HEK293 (cell line): Measurements from ENCODE around the gene CREBRF.

Source experiments
- EGR2 ChIP-seq: fragments of 450-650 bp; formaldehyde crosslinking; IDR thresholded peaks from 2 replicates; pipeline ENCODE4 v1.5.1; 2016; ENCODE audit warnings: low read depth, missing biosample characterization, missing genetic modification characterization
- IKZF3 ChIP-seq: fragments of 450-650 bp; IDR thresholded peaks from 2 replicates; pipeline ENCODE4 v1.5.0; 2018; ENCODE audit warnings: missing biosample characterization, mild to moderate bottlenecking, missing genetic modification characterization, moderate library complexity
- MEIS1 ChIP-seq: sonication (generic); formaldehyde crosslinking; IDR thresholded peaks from 2 replicates; pipeline ENCODE4 v1.8.1; 2022; ENCODE audit warnings: missing genetic modification reagents, mild to moderate bottlenecking, borderline replicate concordance
- MZF1 ChIP-seq: fragments of 450-650 bp; formaldehyde crosslinking; IDR thresholded peaks from 2 replicates; pipeline ENCODE4 v1.5.1; 2017; ENCODE audit warnings: missing biosample characterization, missing genetic modification characterization, borderline replicate concordance
- SALL2 ChIP-seq: fragments of 450-650 bp; formaldehyde crosslinking; IDR thresholded peaks from 2 replicates; pipeline ENCODE4 v1.5.0; 2017; ENCODE audit warnings: missing biosample characterization, mild to moderate bottlenecking, missing genetic modification characterization, borderline replicate concordance
- SCRT2 ChIP-seq: fragments of 450-650 bp; formaldehyde crosslinking; IDR thresholded peaks from 2 replicates; pipeline ENCODE4 v1.5.1; 2016; ENCODE audit warnings: missing biosample characterization, missing genetic modification characterization
- ZBTB1 ChIP-seq: fragments of 450-650 bp; formaldehyde crosslinking; IDR thresholded peaks from 2 replicates; pipeline ENCODE4 v1.5.1; 2016; ENCODE audit warnings: missing biosample characterization, missing genetic modification characterization
- ZBTB20 ChIP-seq: fragments of 450-650 bp; formaldehyde crosslinking; IDR thresholded peaks from 2 replicates; pipeline ENCODE4 v1.5.1; 2016; ENCODE audit warnings: missing biosample characterization, missing genetic modification characterization
- ZFP41 ChIP-seq: fragments of 450-650 bp; formaldehyde crosslinking; IDR thresholded peaks from 2 replicates; pipeline ENCODE4 v1.5.1; 2016; ENCODE audit warnings: missing biosample characterization, missing genetic modification characterization, borderline replicate concordance
- ZNF354C ChIP-seq: fragments of 450-650 bp; formaldehyde crosslinking; IDR thresholded peaks from 2 replicates; pipeline ENCODE4 v1.5.1; 2016; ENCODE audit warnings: missing biosample characterization, missing genetic modification characterization, low read depth, borderline replicate concordance
- ZNF391 ChIP-seq: fragments of 450-650 bp; formaldehyde crosslinking; IDR thresholded peaks from 2 replicates; pipeline ENCODE4 v1.5.1; 2016; ENCODE audit warnings: low read depth, missing biosample characterization, missing genetic modification characterization, borderline replicate concordance
- ZNF423 ChIP-seq: fragments of 450-650 bp; formaldehyde crosslinking; IDR thresholded peaks from 2 replicates; pipeline ENCODE4 v1.5.1; 2016; ENCODE audit warnings: missing biosample characterization, missing genetic modification characterization
- ZNF48 ChIP-seq: fragments of 450-650 bp; formaldehyde crosslinking; IDR thresholded peaks from 2 replicates; pipeline ENCODE4 v1.5.1; 2016; ENCODE audit warnings: missing biosample characterization, missing genetic modification characterization
- ZNF629 ChIP-seq: fragments of 450-650 bp; formaldehyde crosslinking; IDR thresholded peaks from 2 replicates; pipeline ENCODE4 v1.5.1; 2017; ENCODE audit warnings: missing biosample characterization, missing genetic modification characterization
- ZNF654 ChIP-seq: fragments of 450-650 bp; formaldehyde crosslinking; IDR thresholded peaks from 2 replicates; pipeline ENCODE4 v1.5.1; 2016; ENCODE audit warnings: low read depth, missing biosample characterization, missing genetic modification characterization
- ZNF677 ChIP-seq: fragments of 450-650 bp; IDR thresholded peaks from 2 replicates; pipeline ENCODE4 v1.5.0; 2018; ENCODE audit warnings: missing biosample characterization, mild to moderate bottlenecking, missing genetic modification characterization, moderate library complexity
- ZNF768 ChIP-seq: fragments of 450-650 bp; formaldehyde crosslinking; IDR thresholded peaks from 2 replicates; pipeline ENCODE4 v1.5.1; 2018; ENCODE audit warnings: missing biosample characterization, mild to moderate bottlenecking, missing genetic modification characterization
- ZNF776 ChIP-seq: fragments of 450-650 bp; formaldehyde crosslinking; IDR thresholded peaks from 2 replicates; pipeline ENCODE4 v1.5.0; 2017; ENCODE audit warnings: missing biosample characterization, missing genetic modification characterization, borderline replicate concordance
- ZXDB ChIP-seq: fragments of 450-650 bp; formaldehyde crosslinking; IDR thresholded peaks from 2 replicates; pipeline ENCODE4 v1.5.1; 2016; ENCODE audit warnings: missing biosample characterization, missing genetic modification characterization
- TF ChIP-seq, protein P1 (sequence below): fragments of 450-650 bp; formaldehyde crosslinking; IDR thresholded peaks from 2 replicates; pipeline ENCODE4 v1.5.1; 2016; ENCODE audit warnings: missing biosample characterization, missing genetic modification characterization, borderline replicate concordance
- TF ChIP-seq, protein P2 (sequence below): fragments of 450-650 bp; formaldehyde crosslinking; IDR thresholded peaks from 2 replicates; pipeline ENCODE4 v1.5.1; 2016; ENCODE audit warnings: missing biosample characterization, missing genetic modification characterization, borderline replicate concordance
- TF ChIP-seq, protein P3 (sequence below): fragments of 450-650 bp; formaldehyde crosslinking; IDR thresholded peaks from 2 replicates; pipeline ENCODE4 v1.5.1; 2016; ENCODE audit warnings: missing biosample characterization, missing genetic modification characterization
- TF ChIP-seq, protein P4 (sequence below): fragments of 450-650 bp; IDR thresholded peaks from 2 replicates; pipeline ENCODE4 v1.5.1; 2018; ENCODE audit warnings: missing biosample characterization, missing genetic modification characterization
- TF ChIP-seq, protein P5 (sequence below): fragments of 450-650 bp; formaldehyde crosslinking; IDR thresholded peaks from 2 replicates; pipeline ENCODE4 v1.5.0; 2017; ENCODE audit warnings: missing biosample characterization, missing genetic modification characterization, borderline replicate concordance
- TF ChIP-seq, protein P6 (sequence below): fragments of 450-650 bp; formaldehyde crosslinking; IDR thresholded peaks from 2 replicates; pipeline ENCODE4 v1.5.1; 2016; ENCODE audit warnings: missing biosample characterization, missing genetic modification characterization

CREBRF gene

DNA sequence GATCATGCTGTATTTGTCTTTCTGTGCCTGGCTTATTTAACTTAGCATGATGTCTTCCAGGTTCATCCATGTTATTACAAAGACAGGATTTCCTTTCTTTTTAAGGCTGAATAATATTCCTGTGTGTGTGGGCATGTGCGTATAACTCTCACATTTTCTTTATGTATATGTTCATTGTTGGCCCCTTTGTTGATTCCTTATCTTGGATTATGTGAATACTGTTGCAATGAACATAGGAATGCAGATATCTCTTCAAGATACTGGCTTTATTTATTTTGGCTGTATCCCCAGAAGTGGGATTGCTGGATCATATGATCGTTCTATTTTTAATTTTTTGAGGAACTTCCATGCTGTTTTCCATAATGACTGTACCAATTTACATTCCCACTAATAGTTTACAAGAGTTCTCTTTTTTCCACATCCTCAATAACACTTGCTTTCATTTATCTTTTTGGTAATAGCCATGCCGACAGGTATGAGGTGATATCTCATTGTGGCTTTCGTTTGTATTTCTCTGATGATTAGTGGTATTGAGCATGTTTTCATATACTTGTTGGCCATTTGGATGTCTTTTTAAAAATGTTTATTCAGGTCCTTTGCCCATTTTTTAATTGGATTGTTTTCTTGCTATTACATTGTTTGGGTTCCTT, 38.0 kb downstream of the CREBRF start (continued):
- TF ChIP-seq, protein P1, sequence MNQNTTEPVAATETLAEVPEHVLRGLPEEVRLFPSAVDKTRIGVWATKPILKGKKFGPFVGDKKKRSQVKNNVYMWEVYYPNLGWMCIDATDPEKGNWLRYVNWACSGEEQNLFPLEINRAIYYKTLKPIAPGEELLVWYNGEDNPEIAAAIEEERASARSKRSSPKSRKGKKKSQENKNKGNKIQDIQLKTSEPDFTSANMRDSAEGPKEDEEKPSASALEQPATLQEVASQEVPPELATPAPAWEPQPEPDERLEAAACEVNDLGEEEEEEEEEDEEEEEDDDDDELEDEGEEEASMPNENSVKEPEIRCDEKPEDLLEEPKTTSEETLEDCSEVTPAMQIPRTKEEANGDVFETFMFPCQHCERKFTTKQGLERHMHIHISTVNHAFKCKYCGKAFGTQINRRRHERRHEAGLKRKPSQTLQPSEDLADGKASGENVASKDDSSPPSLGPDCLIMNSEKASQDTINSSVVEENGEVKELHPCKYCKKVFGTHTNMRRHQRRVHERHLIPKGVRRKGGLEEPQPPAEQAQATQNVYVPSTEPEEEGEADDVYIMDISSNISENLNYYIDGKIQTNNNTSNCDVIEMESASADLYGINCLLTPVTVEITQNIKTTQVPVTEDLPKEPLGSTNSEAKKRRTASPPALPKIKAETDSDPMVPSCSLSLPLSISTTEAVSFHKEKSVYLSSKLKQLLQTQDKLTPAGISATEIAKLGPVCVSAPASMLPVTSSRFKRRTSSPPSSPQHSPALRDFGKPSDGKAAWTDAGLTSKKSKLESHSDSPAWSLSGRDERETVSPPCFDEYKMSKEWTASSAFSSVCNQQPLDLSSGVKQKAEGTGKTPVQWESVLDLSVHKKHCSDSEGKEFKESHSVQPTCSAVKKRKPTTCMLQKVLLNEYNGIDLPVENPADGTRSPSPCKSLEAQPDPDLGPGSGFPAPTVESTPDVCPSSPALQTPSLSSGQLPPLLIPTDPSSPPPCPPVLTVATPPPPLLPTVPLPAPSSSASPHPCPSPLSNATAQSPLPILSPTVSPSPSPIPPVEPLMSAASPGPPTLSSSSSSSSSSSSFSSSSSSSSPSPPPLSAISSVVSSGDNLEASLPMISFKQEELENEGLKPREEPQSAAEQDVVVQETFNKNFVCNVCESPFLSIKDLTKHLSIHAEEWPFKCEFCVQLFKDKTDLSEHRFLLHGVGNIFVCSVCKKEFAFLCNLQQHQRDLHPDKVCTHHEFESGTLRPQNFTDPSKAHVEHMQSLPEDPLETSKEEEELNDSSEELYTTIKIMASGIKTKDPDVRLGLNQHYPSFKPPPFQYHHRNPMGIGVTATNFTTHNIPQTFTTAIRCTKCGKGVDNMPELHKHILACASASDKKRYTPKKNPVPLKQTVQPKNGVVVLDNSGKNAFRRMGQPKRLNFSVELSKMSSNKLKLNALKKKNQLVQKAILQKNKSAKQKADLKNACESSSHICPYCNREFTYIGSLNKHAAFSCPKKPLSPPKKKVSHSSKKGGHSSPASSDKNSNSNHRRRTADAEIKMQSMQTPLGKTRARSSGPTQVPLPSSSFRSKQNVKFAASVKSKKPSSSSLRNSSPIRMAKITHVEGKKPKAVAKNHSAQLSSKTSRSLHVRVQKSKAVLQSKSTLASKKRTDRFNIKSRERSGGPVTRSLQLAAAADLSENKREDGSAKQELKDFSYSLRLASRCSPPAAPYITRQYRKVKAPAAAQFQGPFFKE = no peak
- TF ChIP-seq, protein P2, sequence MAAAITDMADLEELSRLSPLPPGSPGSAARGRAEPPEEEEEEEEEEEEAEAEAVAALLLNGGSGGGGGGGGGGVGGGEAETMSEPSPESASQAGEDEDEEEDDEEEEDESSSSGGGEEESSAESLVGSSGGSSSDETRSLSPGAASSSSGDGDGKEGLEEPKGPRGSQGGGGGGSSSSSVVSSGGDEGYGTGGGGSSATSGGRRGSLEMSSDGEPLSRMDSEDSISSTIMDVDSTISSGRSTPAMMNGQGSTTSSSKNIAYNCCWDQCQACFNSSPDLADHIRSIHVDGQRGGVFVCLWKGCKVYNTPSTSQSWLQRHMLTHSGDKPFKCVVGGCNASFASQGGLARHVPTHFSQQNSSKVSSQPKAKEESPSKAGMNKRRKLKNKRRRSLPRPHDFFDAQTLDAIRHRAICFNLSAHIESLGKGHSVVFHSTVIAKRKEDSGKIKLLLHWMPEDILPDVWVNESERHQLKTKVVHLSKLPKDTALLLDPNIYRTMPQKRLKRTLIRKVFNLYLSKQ = no peak
- TF ChIP-seq ZNF48 (tag by site-specific recombination) = no peak
- no peak for TF ChIP-seq ZBTB1
- no peak for TF ChIP-seq ZNF391 (tag by site-specific recombination)
- peak; percentile 78 for TF ChIP-seq SCRT2 (tag by site-specific recombination)
- TF ChIP-seq MEIS1 = no peak
- TF ChIP-seq IKZF3 (tag by site-specific recombination) = no peak; the same call in 1 of the 2 replicates
- TF ChIP-seq MZF1 (tag by site-specific recombination) = no peak
- TF ChIP-seq ZNF768 (tag by site-specific recombination) = no peak
- TF ChIP-seq, protein P3, sequence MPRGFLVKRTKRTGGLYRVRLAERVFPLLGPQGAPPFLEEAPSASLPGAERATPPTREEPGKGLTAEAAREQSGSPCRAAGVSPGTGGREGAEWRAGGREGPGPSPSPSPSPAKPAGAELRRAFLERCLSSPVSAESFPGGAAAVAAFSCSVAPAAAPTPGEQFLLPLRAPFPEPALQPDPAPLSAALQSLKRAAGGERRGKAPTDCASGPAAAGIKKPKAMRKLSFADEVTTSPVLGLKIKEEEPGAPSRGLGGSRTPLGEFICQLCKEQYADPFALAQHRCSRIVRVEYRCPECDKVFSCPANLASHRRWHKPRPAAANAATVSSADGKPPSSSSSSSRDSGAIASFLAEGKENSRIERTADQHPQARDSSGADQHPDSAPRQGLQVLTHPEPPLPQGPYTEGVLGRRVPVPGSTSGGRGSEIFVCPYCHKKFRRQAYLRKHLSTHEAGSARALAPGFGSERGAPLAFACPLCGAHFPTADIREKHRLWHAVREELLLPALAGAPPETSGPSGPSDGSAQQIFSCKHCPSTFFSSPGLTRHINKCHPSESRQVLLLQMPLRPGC (tag by site-specific recombination) = no peak; the same call in 1 of the 2 replicates
- TF ChIP-seq ZXDB = 0 out of 2 replicates have a peak, but pooled peaks have one; percentile 54
- no peak for TF ChIP-seq EGR2 (tag by site-specific recombination)
- TF ChIP-seq, protein P4, sequence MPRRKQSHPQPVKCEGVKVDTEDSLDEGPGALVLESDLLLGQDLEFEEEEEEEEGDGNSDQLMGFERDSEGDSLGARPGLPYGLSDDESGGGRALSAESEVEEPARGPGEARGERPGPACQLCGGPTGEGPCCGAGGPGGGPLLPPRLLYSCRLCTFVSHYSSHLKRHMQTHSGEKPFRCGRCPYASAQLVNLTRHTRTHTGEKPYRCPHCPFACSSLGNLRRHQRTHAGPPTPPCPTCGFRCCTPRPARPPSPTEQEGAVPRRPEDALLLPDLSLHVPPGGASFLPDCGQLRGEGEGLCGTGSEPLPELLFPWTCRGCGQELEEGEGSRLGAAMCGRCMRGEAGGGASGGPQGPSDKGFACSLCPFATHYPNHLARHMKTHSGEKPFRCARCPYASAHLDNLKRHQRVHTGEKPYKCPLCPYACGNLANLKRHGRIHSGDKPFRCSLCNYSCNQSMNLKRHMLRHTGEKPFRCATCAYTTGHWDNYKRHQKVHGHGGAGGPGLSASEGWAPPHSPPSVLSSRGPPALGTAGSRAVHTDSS = no peak
- TF ChIP-seq, protein P5, sequence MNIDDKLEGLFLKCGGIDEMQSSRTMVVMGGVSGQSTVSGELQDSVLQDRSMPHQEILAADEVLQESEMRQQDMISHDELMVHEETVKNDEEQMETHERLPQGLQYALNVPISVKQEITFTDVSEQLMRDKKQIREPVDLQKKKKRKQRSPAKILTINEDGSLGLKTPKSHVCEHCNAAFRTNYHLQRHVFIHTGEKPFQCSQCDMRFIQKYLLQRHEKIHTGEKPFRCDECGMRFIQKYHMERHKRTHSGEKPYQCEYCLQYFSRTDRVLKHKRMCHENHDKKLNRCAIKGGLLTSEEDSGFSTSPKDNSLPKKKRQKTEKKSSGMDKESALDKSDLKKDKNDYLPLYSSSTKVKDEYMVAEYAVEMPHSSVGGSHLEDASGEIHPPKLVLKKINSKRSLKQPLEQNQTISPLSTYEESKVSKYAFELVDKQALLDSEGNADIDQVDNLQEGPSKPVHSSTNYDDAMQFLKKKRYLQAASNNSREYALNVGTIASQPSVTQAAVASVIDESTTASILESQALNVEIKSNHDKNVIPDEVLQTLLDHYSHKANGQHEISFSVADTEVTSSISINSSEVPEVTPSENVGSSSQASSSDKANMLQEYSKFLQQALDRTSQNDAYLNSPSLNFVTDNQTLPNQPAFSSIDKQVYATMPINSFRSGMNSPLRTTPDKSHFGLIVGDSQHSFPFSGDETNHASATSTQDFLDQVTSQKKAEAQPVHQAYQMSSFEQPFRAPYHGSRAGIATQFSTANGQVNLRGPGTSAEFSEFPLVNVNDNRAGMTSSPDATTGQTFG (tag by site-specific recombination) = 0 out of 2 replicates have a peak, but pooled peaks have one; percentile 41
- no peak for TF ChIP-seq ZBTB20
- TF ChIP-seq ZNF423 = no peak
- no peak for TF ChIP-seq ZNF677 (tag by site-specific recombination)
- TF ChIP-seq ZFP41 (tag by site-specific recombination) = no peak
- no peak for TF ChIP-seq ZNF776 (tag by site-specific recombination)
- TF ChIP-seq ZNF629 (tag by site-specific recombination) = peak; percentile 66
- TF ChIP-seq ZNF354C (tag by site-specific recombination) = no peak
- TF ChIP-seq SALL2 (tag by site-specific recombination) = no peak
- TF ChIP-seq, protein P6, sequence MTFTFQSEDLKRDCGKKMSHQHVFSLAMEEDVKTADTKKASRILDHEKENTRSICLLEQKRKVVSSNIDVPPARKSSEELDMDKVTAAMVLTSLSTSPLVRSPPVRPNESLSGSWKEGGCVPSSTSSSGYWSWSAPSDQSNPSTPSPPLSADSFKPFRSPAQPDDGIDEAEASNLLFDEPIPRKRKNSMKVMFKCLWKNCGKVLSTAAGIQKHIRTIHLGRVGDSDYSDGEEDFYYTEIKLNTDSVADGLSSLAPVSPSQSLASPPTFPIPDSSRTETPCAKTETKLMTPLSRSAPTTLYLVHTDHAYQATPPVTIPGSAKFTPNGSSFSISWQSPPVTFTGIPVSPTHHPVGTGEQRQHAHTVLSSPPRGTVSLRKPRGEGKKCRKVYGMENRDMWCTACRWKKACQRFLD (tag by site-specific recombination) = no peak
- no peak for TF ChIP-seq ZNF654 (tag by site-specific recombination)
